Astrocyte of the cerebellum (primary cell): Measurements from ENCODE around the gene CHAC1.

ENCODE experiments used
- DNase-seq: peaks from one replicate; pipeline ENCODE4 v3.0.0-alpha.2; 2011; ENCODE audit warnings: low read depth
- H3K4me3 ChIP-seq: 2 replicates; pipeline ENCODE4 v1.5.1; 2011; ENCODE audit warnings: mild to moderate bottlenecking, low read depth, low read length, moderate library complexity
- in situ Hi-C: cut with HindIII; loops from 2 replicates; pipeline ENCODE4 v1.10.0; 2017; ENCODE audit warnings: low sequenced_read_pairs
- TF ChIP-seq, protein P1 (sequence below): IDR thresholded peaks from 2 replicates; pipeline ENCODE4 v1.5.1; 2012; ENCODE audit warnings: low read length, low read depth, moderate library complexity, mild to moderate bottlenecking; ENCODE audit errors: missing control alignments

CHAC1 gene

DNA sequence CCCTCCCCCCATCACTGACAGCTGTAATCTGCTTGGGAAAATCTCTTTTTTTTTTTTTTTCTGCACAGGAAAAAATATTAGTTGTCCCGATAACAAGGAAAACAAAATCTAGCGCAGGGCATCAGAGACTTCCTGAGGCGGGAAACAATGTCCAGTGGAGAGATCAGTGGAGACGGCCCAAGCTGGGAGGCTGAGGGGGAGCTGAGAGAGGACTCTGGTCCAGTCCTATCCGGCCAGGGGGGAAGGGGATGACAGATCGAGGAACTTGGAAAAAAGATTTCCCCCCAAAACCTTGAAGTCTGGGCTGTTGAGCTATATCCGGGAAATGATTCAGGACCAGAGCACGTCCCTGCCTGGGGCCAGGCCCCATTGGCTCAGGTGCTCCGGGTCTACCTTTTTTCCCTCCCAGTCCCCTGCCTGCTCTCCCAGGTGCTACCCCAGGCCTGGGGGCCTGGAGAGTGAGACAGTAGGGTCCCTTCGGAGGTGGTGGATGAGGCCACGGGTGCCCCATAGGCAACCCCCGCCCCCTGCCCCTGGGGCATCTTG lies 38.1 kb upstream of the CHAC1 start:
- DNase-seq = no peak
- in situ Hi-C loops = no loop called here
- no peak overlapping the region for H3K4me3 ChIP-seq
- TF ChIP-seq, protein P1, sequence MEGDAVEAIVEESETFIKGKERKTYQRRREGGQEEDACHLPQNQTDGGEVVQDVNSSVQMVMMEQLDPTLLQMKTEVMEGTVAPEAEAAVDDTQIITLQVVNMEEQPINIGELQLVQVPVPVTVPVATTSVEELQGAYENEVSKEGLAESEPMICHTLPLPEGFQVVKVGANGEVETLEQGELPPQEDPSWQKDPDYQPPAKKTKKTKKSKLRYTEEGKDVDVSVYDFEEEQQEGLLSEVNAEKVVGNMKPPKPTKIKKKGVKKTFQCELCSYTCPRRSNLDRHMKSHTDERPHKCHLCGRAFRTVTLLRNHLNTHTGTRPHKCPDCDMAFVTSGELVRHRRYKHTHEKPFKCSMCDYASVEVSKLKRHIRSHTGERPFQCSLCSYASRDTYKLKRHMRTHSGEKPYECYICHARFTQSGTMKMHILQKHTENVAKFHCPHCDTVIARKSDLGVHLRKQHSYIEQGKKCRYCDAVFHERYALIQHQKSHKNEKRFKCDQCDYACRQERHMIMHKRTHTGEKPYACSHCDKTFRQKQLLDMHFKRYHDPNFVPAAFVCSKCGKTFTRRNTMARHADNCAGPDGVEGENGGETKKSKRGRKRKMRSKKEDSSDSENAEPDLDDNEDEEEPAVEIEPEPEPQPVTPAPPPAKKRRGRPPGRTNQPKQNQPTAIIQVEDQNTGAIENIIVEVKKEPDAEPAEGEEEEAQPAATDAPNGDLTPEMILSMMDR = no peak

DNA sequence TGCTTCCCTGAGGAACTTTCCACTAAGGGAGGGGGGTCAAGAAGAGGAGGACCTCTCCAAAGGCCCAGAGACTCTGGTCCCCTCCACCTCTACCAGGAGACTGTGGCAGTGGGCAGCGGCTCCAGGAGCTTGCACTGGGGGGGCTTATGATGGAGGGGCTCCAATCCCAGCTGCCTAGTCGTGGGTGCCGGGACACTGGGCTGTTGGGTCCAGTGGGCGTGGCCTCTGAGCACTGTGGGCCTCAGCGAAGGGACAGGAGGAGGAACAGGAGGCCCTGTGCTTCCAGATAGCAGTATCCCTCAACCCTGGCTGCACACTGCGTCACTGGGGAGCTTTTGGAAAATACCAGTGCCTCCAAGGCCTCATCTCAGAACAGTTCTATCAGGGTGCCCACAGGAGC lies 37.6 kb upstream of the CHAC1 start:
- TF ChIP-seq, protein P1 = no peak
- in situ Hi-C loops = no loop called here
- DNase-seq = no peak
- no peak overlapping the region for H3K4me3 ChIP-seq

DNA sequence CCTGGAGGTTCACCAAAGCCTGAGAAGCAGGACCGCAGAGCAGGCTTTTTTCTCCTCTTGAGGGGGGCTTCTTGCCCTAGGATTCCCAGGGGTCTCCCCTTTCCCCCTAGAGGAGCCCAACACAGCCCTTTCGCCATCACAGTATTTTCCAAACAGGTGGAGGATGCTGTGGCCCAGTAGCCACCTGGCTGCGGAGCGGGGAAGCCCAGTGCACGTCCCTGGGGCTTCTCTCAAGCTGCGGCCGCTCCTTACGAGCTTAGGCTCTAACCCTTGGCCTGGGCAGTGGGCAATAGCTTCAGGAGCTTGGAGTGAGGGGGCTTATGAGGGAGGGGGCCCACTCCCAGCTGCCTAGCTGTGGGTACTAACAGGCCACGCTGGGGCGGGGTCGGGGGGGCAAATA lies 35.7 kb upstream of the CHAC1 start:
- in situ Hi-C loops = no loop called here
- TF ChIP-seq, protein P1 = no peak
- H3K4me3 ChIP-seq = no peak overlapping the region
- no peak for DNase-seq

DNA sequence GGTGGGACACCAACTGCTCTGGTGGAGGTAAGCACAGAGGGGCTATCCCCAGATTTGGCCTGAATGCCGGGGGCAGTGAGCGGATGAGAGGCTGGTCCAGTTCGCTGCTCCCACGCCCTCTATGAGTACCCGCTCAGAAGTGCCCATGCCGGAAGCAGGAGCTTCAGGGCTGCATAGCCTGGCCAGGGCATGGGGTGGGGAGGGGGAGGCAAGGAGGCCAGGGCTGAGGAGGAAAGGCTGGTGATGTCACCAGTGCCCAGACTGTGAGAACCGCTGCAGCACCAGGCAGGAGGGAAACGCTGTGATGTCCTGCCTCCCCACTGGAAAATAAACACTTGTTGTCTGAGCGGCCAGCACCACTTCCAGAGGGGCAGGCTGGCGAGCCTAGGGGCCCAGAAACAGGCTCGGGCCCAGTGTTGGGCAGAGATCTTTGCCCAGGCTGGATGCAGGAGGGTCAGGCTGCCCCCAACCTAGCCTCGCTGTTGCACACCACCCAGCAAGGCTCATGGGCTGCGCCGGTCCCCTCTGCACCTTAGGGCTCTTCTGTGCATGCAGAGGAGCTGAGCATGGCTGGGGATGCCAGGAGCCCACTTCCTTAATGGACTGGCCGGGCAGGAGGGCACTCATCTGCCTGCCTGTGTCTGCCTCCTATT lies 35.0 kb upstream of the CHAC1 start:
- no peak overlapping the region for H3K4me3 ChIP-seq
- in situ Hi-C loops = no loop called here
- no peak for DNase-seq
- TF ChIP-seq, protein P1 = no peak

DNA sequence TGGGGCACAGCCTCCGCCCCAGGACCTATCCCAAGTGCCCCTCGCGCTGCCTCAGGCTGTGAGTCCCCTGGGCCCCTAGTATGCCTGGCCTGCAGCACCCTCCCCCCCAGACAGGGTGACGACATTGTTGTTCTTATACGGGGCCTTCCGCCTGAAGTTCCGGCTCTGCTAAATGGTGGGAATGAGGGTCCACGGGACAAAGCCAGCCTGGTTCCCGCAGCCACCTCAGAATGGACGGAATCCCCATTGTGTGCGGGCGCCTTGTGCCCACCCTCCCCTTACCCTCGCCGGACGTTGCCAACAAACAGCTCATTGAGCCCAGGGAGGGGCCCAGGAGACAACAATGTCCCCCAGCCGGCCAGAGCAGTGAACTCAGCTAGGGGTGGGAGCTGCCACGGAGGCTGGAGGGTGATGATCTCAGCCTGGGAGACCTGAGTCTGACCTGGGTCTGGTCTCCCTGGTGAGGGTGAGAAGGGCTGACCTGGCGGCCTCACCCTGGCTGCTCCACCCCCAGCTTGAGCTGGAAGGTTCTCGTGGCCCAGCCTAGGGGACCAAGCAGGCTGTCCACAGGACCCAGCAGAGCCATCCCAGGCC lies 34.4 kb upstream of the CHAC1 start:
- in situ Hi-C loops = no loop called here
- H3K4me3 ChIP-seq = no peak overlapping the region
- DNase-seq = no peak
- TF ChIP-seq, protein P1 = no peak

DNA sequence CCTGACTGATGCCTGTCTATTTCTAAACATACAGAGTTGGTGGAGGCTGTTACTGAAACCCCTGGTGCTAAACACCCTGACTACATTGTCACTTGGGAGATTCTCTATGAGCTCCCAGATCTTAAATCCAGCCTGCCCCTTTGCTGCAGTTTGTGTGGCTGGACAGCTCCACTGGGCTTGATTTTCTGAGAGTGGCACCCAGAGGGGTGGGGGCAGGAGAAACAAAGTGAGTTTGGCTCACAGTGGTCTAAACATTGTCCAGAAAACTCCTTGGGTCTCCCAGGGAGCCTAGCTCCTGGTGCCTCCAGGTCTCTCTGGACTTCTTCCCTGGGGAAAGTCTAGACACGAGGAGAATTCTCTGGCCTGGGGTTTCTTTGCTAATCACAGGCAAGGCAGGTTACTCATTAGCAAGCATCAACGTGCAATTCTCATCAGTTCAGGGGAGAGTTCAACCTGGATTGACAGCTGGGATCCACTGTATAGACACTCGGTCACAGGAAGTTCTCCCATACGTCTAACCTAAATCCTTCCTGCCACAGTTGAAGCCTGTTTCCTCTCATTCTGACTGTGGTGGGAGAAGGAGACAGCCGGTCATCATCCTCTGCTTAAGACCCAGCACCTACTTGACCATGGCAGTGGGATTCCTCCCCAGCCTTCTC lies 31.2 kb upstream of the CHAC1 start:
- TF ChIP-seq, protein P1 = no peak
- no peak for DNase-seq
- in situ Hi-C loops = no loop called here
- H3K4me3 ChIP-seq = no peak overlapping the region
